HAP-1 (cell line): ENCODE results near the gene ODF2L.

ENCODE experiments used
- DNase-seq, 2 experiments: peaks; one replicate each; pipeline ENCODE4 v3.0.0-alpha.2; 2016 to 2020; ENCODE audit warnings: low spot score in 2 of 2
- H3K27me3 ChIP-seq: fragments of 250-450 bp; sonication (Bioruptor Pico); 2 replicates; pipeline ENCODE4 v1.5.1; 2020; ENCODE audit warnings: low read depth, mild to moderate bottlenecking, moderate library complexity
- H3K36me3 ChIP-seq: fragments of 250-450 bp; sonication (Bioruptor Pico); replicated peaks from 2 replicates; pipeline ENCODE4 v1.5.1; 2020; ENCODE audit warnings: mild to moderate bottlenecking
- H3K4me1 ChIP-seq: fragments of 250-450 bp; sonication (Bioruptor Pico); 2 replicates; pipeline ENCODE4 v1.5.1; 2020; ENCODE audit warnings: mild to moderate bottlenecking
- H3K4me3 ChIP-seq: fragments of 250-450 bp; sonication (Bioruptor Pico); 2 replicates; pipeline ENCODE4 v1.5.1; 2020; ENCODE audit warnings: mild to moderate bottlenecking, moderate library complexity
- H3K9me3 ChIP-seq: fragments of 250-450 bp; sonication (Bioruptor Pico); 2 replicates; pipeline ENCODE4 v1.5.1; 2020; ENCODE audit warnings: mild to moderate bottlenecking, moderate library complexity
- in situ Hi-C: fragments of 300-500 bp; cut with MboI; formaldehyde crosslinking; loops from 3 replicates; pipeline ENCODE4 v1.14.3; 2020; ENCODE audit warnings: low sequenced_read_pairs, inconsistent platforms, mixed read lengths

The ODF2L gene, protein sequence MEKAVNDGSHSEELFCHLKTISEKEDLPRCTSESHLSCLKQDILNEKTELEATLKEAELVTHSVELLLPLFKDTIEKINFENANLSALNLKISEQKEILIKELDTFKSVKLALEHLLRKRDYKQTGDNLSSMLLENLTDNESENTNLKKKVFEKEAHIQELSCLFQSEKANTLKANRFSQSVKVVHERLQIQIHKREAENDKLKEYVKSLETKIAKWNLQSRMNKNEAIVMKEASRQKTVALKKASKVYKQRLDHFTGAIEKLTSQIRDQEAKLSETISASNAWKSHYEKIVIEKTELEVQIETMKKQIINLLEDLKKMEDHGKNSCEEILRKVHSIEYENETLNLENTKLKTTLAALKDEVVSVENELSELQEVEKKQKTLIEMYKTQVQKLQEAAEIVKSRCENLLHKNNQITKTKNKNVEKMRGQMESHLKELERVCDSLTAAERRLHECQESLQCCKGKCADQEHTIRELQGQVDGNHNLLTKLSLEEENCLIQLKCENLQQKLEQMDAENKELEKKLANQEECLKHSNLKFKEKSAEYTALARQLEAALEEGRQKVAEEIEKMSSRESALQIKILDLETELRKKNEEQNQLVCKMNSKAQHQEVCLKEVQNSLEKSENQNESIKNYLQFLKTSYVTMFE

DNA sequence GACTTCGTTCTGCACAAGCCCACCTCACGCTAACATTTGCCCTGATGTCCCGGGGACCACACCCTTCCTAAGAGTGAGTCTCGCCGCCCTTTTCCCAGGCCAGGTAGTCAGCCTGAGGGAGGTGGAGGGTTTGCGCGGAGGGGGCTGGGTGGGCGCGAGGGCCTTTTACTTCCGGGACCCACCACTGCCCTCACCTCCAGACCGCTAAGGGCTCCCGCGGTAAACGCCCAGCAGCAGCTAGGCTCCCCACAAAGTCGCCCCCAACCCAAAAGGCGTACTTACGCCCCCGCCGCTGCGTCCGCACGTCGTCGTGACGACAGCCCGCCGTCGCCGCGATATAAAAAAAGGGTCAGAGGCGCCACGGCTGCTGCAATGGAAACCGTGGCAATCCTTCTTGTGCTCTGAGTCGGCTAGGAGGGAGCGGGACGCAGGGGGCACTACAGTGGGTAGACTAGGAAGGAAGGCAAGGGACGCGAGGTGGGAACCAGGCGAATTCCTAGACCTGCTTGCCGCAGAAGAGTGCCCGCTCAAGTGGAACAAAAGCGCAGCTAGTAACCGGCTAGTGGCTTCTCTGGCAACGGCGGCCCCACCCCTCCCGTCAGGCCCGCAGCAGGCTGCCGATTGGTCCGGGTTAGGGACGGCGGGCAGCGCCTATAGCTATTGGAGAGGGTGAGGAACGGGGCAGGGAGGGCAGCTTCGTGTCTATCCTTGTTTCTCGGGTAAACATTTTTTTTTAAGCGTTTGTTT is at the start of gene ODF2L:
Gene ODF2L (minus strand): TSS at position 573 of the 747 bp plus-strand sequence. CDS start 9,296 bp downstream, outside the sequence.
- Histone ChIP-seq H3K36me3 (no peaks in the 10 kb centered on the region), H3K4me3 (peak within 1 kb of the TSS; percentile 73), H3K9me3 (no peaks in the 10 kb centered on the region), H3K4me1 (peaks cover 11% of the 10 kb centered on the region), H3K27me3 (no peaks in the 10 kb centered on the region)
- DNase-seq: peak; percentile 91 to 92
- in situ Hi-C loops: no loop called here

DNA sequence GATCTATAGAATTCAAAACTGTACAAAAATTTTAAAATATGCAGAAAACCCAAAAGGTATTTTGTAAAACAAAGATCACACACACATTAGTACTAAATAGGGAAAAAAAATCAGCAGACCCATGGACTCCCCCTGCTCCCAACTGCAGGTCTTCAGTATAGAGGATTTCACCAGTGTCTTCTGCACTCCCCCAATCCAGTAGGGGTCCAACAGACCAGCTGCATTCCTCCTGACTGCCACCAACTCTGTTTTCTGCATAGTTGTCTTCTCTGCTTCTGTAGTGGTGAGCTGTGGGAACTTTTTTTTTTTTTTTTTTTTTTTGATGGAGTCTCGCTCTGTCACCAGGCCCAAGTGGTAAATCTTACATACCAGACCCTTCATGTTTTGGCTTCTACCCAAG is 49.8 kb upstream of the ODF2L start:
- DNase-seq: no peak
- Histone ChIP-seq H3K9me3 (no peaks in the 10 kb centered on the region), H3K4me3 (no peak overlapping the region), H3K27me3 (peaks cover 4% of the 10 kb centered on the region), H3K36me3 (no peaks in the 10 kb centered on the region), H3K4me1 (no peaks in the 10 kb centered on the region)
- in situ Hi-C loops: no loop called here

DNA sequence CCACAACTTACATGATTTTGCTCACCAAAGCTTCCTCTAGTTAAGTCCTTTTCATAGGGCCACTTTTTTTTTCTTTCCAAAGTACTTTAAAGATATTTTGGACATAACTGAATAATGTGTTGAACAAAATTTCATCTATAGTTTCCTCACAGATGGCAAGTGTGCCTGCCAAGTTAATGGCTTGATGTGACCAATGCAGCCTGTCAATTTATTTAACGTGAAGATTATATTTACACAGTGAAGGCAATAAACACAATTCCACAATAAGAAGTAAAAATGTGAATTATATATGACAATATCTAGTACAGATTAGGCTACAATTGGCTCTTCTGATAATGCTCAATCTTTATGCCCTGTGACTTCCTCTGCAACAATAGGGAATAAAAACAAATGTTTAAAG is 45.9 kb upstream of the ODF2L start:
- in situ Hi-C loops: no loop called here

DNA sequence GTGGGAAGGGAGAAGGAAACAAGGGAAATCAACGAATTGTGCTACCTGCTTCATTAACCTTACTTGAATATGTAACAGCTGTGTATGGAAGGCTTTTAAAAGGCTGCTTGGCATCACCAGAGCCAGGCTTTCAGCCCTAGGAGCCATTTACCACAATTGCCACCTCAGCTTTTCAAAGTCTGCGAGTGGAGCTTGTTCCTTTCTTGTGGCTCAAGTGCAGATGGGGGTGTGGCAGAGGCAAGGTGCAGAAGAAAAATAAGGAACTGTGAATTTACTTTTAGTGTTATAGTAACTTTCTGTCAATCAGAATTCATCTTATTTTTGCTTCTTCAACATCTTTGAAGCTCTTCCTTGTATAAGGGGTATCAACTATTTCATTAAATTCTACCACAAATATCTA is 45.5 kb upstream of the ODF2L start:
- H3K4me3 ChIP-seq: no peak overlapping the region
- in situ Hi-C loops: no loop called here
- H3K9me3 ChIP-seq: no peaks in the 10 kb centered on the region
- no peak for DNase-seq
- no peaks in the 10 kb centered on the region for H3K36me3 ChIP-seq
- H3K27me3 ChIP-seq: peaks cover 4% of the 10 kb centered on the region
- no peaks in the 10 kb centered on the region for H3K4me1 ChIP-seq

More for the DNA sequence above, 45.9 kb upstream of the ODF2L start:
- H3K36me3 ChIP-seq: no peaks in the 10 kb centered on the region
- H3K9me3 ChIP-seq: no peaks in the 10 kb centered on the region
- H3K4me3 ChIP-seq: no peak overlapping the region
- DNase-seq: no peak
- no peaks in the 10 kb centered on the region for H3K4me1 ChIP-seq
- peaks cover 4% of the 10 kb centered on the region for H3K27me3 ChIP-seq

DNA sequence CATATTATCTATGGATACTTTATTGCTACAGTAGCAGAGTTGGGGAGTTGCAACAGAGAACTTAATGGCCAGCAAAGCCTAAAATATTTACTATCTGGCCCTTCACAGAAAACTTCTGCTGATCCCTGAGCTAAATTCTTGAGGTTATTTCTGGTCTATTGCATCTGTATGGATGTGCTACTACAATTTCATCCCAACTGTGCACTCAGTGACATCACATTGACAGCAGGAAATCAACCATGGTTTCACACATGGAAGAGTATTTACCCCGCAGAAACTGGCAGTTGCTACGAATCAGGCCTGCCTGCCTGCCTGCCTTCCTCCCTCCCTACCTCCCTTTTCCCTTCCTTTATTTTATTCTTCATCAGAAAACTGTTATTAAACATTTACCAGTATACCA is 39.9 kb upstream of the ODF2L start:
- in situ Hi-C loops: no loop called here
- no peak for DNase-seq
- H3K4me1 ChIP-seq: no peaks in the 10 kb centered on the region
- no peaks in the 10 kb centered on the region for H3K36me3 ChIP-seq
- no peak overlapping the region for H3K4me3 ChIP-seq
- H3K27me3 ChIP-seq: peaks cover 6% of the 10 kb centered on the region
- H3K9me3 ChIP-seq: no peaks in the 10 kb centered on the region

DNA sequence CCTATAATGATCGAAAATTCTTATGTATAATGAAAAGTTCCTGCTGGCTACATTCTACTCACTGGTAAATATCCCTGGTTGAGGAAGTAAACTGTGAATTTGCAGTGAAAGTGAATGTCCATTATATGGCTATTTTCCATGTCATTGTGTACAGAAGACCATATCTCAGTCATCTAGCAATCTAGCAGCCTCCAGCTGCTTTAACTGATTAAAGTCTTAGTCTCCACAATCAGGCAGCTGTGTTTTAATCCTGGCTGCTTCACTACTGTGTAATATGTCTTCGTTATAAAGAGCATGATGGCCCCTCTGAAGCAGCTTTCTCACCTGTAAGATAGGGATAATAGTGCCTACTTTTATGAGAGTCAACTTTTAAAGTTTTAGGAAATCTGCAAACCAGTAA is 39.2 kb upstream of the ODF2L start:
- in situ Hi-C loops: no loop called here
- Histone ChIP-seq H3K4me1 (no peaks in the 10 kb centered on the region), H3K36me3 (no peaks in the 10 kb centered on the region), H3K27me3 (peaks cover 5% of the 10 kb centered on the region; the same call in 1 of the 2 replicates), H3K4me3 (no peak overlapping the region), H3K9me3 (no peaks in the 10 kb centered on the region)
- DNase-seq: no peak

DNA sequence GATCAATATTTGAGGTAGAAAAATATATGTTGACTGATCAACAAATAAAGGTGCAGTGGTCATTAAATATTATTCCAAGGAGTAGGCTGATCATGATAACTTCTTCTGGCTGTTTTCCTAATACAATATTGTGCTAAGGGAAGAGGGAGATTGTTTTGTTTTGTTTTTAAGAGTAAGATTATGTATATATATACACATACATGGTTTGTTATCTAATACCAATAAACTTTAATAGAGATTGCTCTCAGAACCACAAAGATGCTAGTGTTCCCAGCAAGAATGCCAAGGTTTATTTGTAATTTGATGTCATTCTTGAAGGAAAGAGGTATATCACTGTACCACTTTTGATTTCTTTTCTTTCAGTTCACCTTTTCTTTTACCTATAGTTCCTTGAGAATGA is 37.9 kb upstream of the ODF2L start:
- Histone ChIP-seq H3K9me3 (no peaks in the 10 kb centered on the region), H3K4me1 (no peaks in the 10 kb centered on the region), H3K36me3 (no peaks in the 10 kb centered on the region), H3K27me3 (peaks cover 8% of the 10 kb centered on the region; the same call in 1 of the 2 replicates), H3K4me3 (no peak overlapping the region)
- DNase-seq: no peak
- in situ Hi-C loops: no loop called here

DNA sequence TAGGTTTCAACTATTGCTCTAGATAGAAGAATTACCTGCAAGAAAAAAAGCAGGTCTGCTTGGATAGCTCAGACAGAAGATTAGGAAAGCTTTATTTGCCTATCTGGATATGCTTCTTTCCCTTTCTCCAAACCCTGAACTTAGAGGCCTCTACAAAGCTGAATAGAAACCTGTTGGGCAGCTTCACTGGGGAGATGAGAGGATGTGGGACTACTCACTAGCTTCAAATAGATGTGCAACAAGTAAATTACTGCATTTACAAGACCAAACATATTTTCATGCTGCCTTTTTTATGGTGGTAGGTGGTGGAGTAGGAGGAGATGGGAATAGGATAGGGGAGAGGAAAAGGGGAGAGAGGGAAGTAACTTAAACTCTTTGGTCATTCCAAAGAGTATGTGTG is 34.3 kb upstream of the ODF2L start:
- Histone ChIP-seq H3K4me1 (peaks cover 4% of the 10 kb centered on the region; the same call in 1 of the 2 replicates), H3K4me3 (no peak overlapping the region), H3K36me3 (no peaks in the 10 kb centered on the region), H3K9me3 (no peaks in the 10 kb centered on the region), H3K27me3 (peaks cover 17% of the 10 kb centered on the region)
- in situ Hi-C loops: no loop called here
- no peak for DNase-seq

DNA sequence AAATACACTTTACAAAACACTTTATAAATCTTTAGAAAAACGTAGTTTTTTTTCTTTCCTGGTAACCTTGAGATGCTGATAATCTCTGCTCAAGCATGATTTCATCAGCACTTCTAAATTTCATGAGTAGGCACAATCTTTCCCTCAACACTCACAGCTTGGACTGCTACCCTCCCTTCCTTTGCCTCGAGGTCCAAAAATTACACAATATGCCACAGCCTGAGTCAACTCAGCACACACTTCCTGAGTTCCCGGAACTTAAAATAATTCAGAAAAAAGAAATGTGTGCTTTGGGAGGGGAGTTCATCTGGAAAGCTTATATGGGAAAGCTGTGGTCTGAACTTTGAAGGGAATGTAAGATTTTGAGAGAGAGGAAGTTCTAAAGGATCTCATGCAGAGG is 33.7 kb upstream of the ODF2L start:
- DNase-seq: no peak
- in situ Hi-C loops: no loop called here

DNA sequence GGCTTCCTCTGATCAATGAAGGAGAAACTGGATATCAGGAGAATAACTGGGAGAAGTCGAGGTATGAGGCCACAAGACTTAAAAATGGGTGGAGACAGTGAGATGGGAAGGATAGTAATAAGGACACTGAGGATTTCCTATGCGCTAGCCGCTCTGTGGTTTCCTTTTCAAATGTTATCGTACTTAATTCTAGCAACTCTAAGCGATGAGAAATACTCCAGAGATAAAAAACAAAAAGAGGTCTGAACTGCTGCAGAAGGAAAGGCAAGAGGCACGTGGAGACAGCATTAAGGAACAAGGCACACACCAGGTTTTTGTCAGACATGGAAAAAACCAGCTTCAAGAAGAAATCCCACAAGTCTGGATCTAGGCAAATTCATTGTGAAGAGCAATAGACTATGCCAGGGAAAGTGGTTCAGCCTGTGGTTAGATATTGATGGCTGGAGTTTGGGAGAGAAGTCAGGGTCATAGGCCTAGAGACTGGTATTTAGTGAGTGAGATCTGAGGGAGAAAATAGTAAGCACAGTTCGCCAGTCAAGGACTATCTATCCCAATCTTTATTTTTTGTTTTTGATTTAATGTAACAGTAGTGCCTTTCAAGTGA is 33.1 kb upstream of the ODF2L start:
- H3K9me3 ChIP-seq: no peaks in the 10 kb centered on the region
- peaks cover 13% of the 10 kb centered on the region for H3K27me3 ChIP-seq
- H3K4me3 ChIP-seq: no peak overlapping the region
- no peak for DNase-seq
- in situ Hi-C loops: no loop called here
- H3K36me3 ChIP-seq: no peaks in the 10 kb centered on the region
- H3K4me1 ChIP-seq: peaks cover 4% of the 10 kb centered on the region; the same call in 1 of the 2 replicates

More for the DNA sequence above, 33.7 kb upstream of the ODF2L start:
- peaks cover 13% of the 10 kb centered on the region for H3K27me3 ChIP-seq
- no peak overlapping the region for H3K4me3 ChIP-seq
- no peaks in the 10 kb centered on the region for H3K36me3 ChIP-seq
- no peaks in the 10 kb centered on the region for H3K9me3 ChIP-seq
- peaks cover 4% of the 10 kb centered on the region; the same call in 1 of the 2 replicates for H3K4me1 ChIP-seq

DNA sequence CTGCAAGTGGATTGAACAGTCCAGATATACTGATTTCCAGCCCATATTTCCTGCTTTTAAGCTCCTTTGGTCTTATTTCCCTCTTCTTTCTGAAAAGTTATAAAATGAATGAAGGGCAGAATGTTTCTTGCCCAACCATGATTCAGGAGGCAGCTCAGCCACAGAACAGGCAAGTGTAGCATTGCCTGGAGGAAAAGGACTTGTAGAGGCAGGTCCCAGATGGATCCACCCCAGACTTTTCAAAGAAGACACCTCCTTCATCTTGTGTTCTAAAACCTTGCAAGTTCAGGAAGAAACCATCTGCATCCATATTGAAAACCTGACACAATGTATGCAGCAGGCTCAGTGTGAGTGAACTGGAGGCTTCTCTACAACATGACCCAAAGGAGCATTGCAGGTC is 27.8 kb upstream of the ODF2L start, which contains the start of gene CLCA2:
Gene CLCA2 (plus strand): TSS at position 299 of the 400 bp plus-strand sequence. CDS start 77 bp downstream, at position 376.
- peaks cover 4% of the 10 kb centered on the region; the same call in 1 of the 2 replicates for H3K4me1 ChIP-seq
- H3K27me3 ChIP-seq: peaks cover 11% of the 10 kb centered on the region
- H3K9me3 ChIP-seq: no peaks in the 10 kb centered on the region
- H3K36me3 ChIP-seq: no peaks in the 10 kb centered on the region
- no peak within 1 kb of the TSS for H3K4me3 ChIP-seq
- no peak for DNase-seq
- in situ Hi-C loops: no loop called here

DNA sequence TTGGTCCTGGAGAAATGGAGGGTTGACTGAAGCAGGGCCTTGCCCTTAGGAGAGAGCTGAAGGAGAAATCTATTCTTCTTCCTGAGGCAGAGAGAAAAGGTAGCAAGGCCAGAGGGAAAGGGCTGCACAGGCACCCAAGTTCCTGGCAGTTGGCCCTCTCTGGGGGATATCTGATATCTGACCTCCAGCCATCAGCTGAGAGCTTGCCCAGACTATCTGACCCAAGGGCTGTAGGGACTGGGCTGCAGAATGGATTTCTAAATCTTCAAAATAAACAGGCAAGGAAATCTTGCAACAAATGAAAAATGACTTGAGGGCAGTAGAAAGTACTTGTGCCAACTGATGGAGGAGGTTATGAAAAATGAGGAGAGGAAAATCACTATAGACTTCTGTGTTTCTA is 27.4 kb upstream of the ODF2L start:
- Histone ChIP-seq H3K4me3 (no peak overlapping the region), H3K27me3 (peaks cover 11% of the 10 kb centered on the region), H3K9me3 (no peaks in the 10 kb centered on the region), H3K4me1 (peaks cover 4% of the 10 kb centered on the region; the same call in 1 of the 2 replicates), H3K36me3 (no peaks in the 10 kb centered on the region)
- no peak for DNase-seq
- in situ Hi-C loops: no loop called here

DNA sequence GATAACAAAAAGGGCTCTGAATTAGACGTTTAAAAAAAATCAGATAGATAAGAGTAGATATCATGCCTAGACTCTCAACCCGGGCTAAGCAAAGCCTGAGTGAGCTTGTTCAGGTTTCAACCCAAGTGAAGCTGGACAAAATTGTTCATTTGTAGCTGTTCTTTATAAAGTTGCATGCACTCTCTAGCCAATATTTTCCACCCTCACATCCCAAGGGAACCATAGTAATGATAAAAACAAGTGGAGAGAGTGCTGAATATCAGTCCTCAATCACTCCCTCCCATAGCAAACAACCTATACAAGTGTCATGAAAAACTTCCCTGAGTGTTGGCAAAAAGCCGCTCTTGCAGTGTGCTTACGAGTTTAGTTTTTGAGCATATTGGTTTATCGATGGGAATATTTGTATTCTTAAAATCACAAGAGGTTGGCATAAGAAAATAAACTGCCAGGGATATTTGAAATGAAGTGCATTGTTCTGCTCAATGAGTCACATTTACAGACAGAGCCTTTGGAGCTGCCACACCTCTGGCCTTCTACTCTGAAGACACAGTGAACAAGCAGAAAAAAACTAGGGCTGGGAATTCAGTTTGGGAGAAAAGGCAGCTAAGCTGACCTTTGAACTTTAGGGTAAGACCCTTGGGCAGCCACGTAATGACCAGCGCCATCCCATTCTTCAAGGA is 25.6 kb upstream of the ODF2L start:
- H3K4me3 ChIP-seq: no peak overlapping the region
- H3K9me3 ChIP-seq: no peaks in the 10 kb centered on the region
- in situ Hi-C loops: no loop called here
- H3K4me1 ChIP-seq: no peaks in the 10 kb centered on the region
- H3K27me3 ChIP-seq: peaks cover 7% of the 10 kb centered on the region; the same call in 1 of the 2 replicates
- DNase-seq: no peak
- H3K36me3 ChIP-seq: no peaks in the 10 kb centered on the region
